ENCODE data around the gene BIRC2. TPM values are rescaled to one million over a fixed set of nuclear protein-coding genes. Genes with fewer than 3 reads are reported as not detected.

The BIRC2 gene
- polyA plus RNA-seq, 4 donors = 22.1 to 68.5 (median 33.7) TPM

- no peak for FAIRE-seq
- Histone ChIP-seq H3K27me3 (ENCODE audit: control insufficient read depth in 3 of 3, insufficient read depth in 3 of 3, low read length in 3 of 3) (no peaks in the 10 kb centered on the region), H3K36me3 (ENCODE audit: control insufficient read depth in 3 of 3, insufficient read depth in 2 of 3, low read depth in 1 of 3, low read length in 3 of 3) (peaks cover 0 to 17% (median 4%) of the 10 kb centered on the region in 3 donors), H3K9me3 (ENCODE audit: control insufficient read depth in 2 of 2, insufficient read depth in 1 of 2, low read depth in 1 of 2, low read length in 1 of 2) (no peaks in the 10 kb centered on the region), H3K4me1 (ENCODE audit: control insufficient read depth in 3 of 3, insufficient read depth in 2 of 3, low read depth in 1 of 3, low read length in 2 of 3) (peaks cover 0 to 21% (median 0%) of the 10 kb centered on the region in 3 donors), H3K4me3 (ENCODE audit: low read depth in 1 of 3, low read length in 3 of 3) (no peak overlapping the region), H3K27ac (ENCODE audit: low read depth in 1 of 3, low read length in 2 of 3) (peak overlapping the region in 1 of 3 donors; percentile 64)
- no peak for DNase-seq
- 62 to 68% (median 66%) methylated on average over 5 of the region's 5 CpGs for WGBS, 3 donors
Measured at GRCh38 chr11:102385085-102386007, 38.3 kb downstream of the BIRC2 start.

- Histone ChIP-seq H3K9me3 (ENCODE audit: control insufficient read depth in 2 of 2, insufficient read depth in 1 of 2, low read depth in 1 of 2, low read length in 1 of 2) (no peaks in the 10 kb centered on the region), H3K36me3 (ENCODE audit: control insufficient read depth in 3 of 3, insufficient read depth in 2 of 3, low read depth in 1 of 3, low read length in 3 of 3) (peaks cover 0 to 19% (median under 1%) of the 10 kb centered on the region in 3 donors), H3K4me1 (ENCODE audit: control insufficient read depth in 3 of 3, insufficient read depth in 2 of 3, low read depth in 1 of 3, low read length in 2 of 3) (peaks cover 0 to 21% (median 0%) of the 10 kb centered on the region in 3 donors), H3K27ac (ENCODE audit: low read depth in 1 of 3, low read length in 2 of 3) (peak overlapping the region in 1 of 3 donors; percentile 64), H3K27me3 (ENCODE audit: control insufficient read depth in 3 of 3, insufficient read depth in 3 of 3, low read length in 3 of 3) (no peaks in the 10 kb centered on the region), H3K4me3 (ENCODE audit: low read depth in 1 of 3, low read length in 3 of 3) (no peak overlapping the region)
- FAIRE-seq = no peak
- WGBS, 3 donors = 59 to 83% (median 75%) methylated on average over 2 of the region's 2 CpGs
- peak; percentile 12 to 56 for DNase-seq
Measured at GRCh38 chr11:102386136-102386734, 39.2 kb downstream of the BIRC2 start.

- Histone ChIP-seq H3K4me3 (ENCODE audit: low read depth in 1 of 3, low read length in 3 of 3) (no peak overlapping the region), H3K36me3 (ENCODE audit: control insufficient read depth in 3 of 3, insufficient read depth in 2 of 3, low read depth in 1 of 3, low read length in 3 of 3) (peaks cover 0 to 27% (median 0%) of the 10 kb centered on the region in 3 donors), H3K27me3 (ENCODE audit: control insufficient read depth in 3 of 3, insufficient read depth in 3 of 3, low read length in 3 of 3) (no peaks in the 10 kb centered on the region), H3K9me3 (ENCODE audit: control insufficient read depth in 2 of 2, insufficient read depth in 1 of 2, low read depth in 1 of 2, low read length in 1 of 2) (no peaks in the 10 kb centered on the region), H3K27ac (ENCODE audit: low read depth in 1 of 3, low read length in 2 of 3) (no peak overlapping the region), H3K4me1 (ENCODE audit: control insufficient read depth in 3 of 3, insufficient read depth in 2 of 3, low read depth in 1 of 3, low read length in 2 of 3) (peaks cover 0 to 21% (median 0%) of the 10 kb centered on the region in 3 donors)
- FAIRE-seq = no peak
- no peak for DNase-seq
- 89 to 92% (median 91%) methylated on average over 8 of the region's 8 CpGs for WGBS, 3 donors
Measured at GRCh38 chr11:102387043-102387781, 40.2 kb downstream of the BIRC2 start.

- Histone ChIP-seq H3K36me3 (ENCODE audit: control insufficient read depth in 3 of 3, insufficient read depth in 2 of 3, low read depth in 1 of 3, low read length in 3 of 3) (peaks cover 3 to 40% (median 6%) of the 10 kb centered on the region in 3 donors), H3K27ac (ENCODE audit: low read depth in 1 of 3, low read length in 2 of 3) (no peak overlapping the region), H3K9me3 (ENCODE audit: control insufficient read depth in 2 of 2, insufficient read depth in 1 of 2, low read depth in 1 of 2, low read length in 1 of 2) (no peaks in the 10 kb centered on the region), H3K4me3 (ENCODE audit: low read depth in 1 of 3, low read length in 3 of 3) (no peak overlapping the region), H3K4me1 (ENCODE audit: control insufficient read depth in 3 of 3, insufficient read depth in 2 of 3, low read depth in 1 of 3, low read length in 2 of 3) (peaks cover 0 to 19% (median 0%) of the 10 kb centered on the region in 3 donors), H3K27me3 (ENCODE audit: control insufficient read depth in 3 of 3, insufficient read depth in 3 of 3, low read length in 3 of 3) (no peaks in the 10 kb centered on the region)
- FAIRE-seq (no peak), DNase-seq (no peak)
- 82 to 92% (median 86%) methylated on average over 4 of the region's 4 CpGs for WGBS, 3 donors
Measured at GRCh38 chr11:102389253-102389652, 42.2 kb downstream of the BIRC2 start.

GRCh38 chr11:102390667-102391465, 43.9 kb downstream of the BIRC2 start:
- DNase-seq (peak; percentile 67 to 74), FAIRE-seq (no peak)
- peaks cover 0 to 5% (median 0%) of the 10 kb centered on the region in 3 donors for H3K4me1 ChIP-seq (ENCODE audit: control insufficient read depth in 3 of 3, insufficient read depth in 2 of 3, low read depth in 1 of 3, low read length in 2 of 3)
- H3K4me3 ChIP-seq (ENCODE audit: low read depth in 1 of 3, low read length in 3 of 3) = no peak overlapping the region
- WGBS, 3 donors = 65 to 69% (median 68%) methylated on average over 12 of the region's 12 CpGs
- no peaks in the 10 kb centered on the region for H3K9me3 ChIP-seq (ENCODE audit: control insufficient read depth in 2 of 2, insufficient read depth in 1 of 2, low read depth in 1 of 2, low read length in 1 of 2)
- peaks cover 6 to 46% (median 9%) of the 10 kb centered on the region in 3 donors for H3K36me3 ChIP-seq (ENCODE audit: control insufficient read depth in 3 of 3, insufficient read depth in 2 of 3, low read depth in 1 of 3, low read length in 3 of 3)
- no peak overlapping the region for H3K27ac ChIP-seq (ENCODE audit: low read depth in 1 of 3, low read length in 2 of 3)
- no peaks in the 10 kb centered on the region for H3K27me3 ChIP-seq (ENCODE audit: control insufficient read depth in 3 of 3, insufficient read depth in 3 of 3, low read length in 3 of 3)

- 87 to 93% (median 92%) methylated on average over 4 of the region's 4 CpGs for WGBS, 3 donors
- peaks cover 6 to 48% (median 9%) of the 10 kb centered on the region in 3 donors for H3K36me3 ChIP-seq (ENCODE audit: control insufficient read depth in 3 of 3, insufficient read depth in 2 of 3, low read depth in 1 of 3, low read length in 3 of 3)
- DNase-seq (no peak), FAIRE-seq (no peak)
- no peak overlapping the region for H3K27ac ChIP-seq (ENCODE audit: low read depth in 1 of 3, low read length in 2 of 3)
- no peaks in the 10 kb centered on the region for H3K9me3 ChIP-seq (ENCODE audit: control insufficient read depth in 2 of 2, insufficient read depth in 1 of 2, low read depth in 1 of 2, low read length in 1 of 2)
- no peak overlapping the region for H3K4me3 ChIP-seq (ENCODE audit: low read depth in 1 of 3, low read length in 3 of 3)
- peaks cover 0 to 5% (median 0%) of the 10 kb centered on the region in 3 donors for H3K4me1 ChIP-seq (ENCODE audit: control insufficient read depth in 3 of 3, insufficient read depth in 2 of 3, low read depth in 1 of 3, low read length in 2 of 3)
- H3K27me3 ChIP-seq (ENCODE audit: control insufficient read depth in 3 of 3, insufficient read depth in 3 of 3, low read length in 3 of 3) = no peaks in the 10 kb centered on the region
Measured at GRCh38 chr11:102391549-102392237, 44.7 kb downstream of the BIRC2 start.

- Histone ChIP-seq H3K9me3 (ENCODE audit: control insufficient read depth in 2 of 2, insufficient read depth in 1 of 2, low read depth in 1 of 2, low read length in 1 of 2) (no peaks in the 10 kb centered on the region), H3K36me3 (ENCODE audit: control insufficient read depth in 3 of 3, insufficient read depth in 2 of 3, low read depth in 1 of 3, low read length in 3 of 3) (peaks cover 6 to 48% (median 9%) of the 10 kb centered on the region in 3 donors), H3K27me3 (ENCODE audit: control insufficient read depth in 3 of 3, insufficient read depth in 3 of 3, low read length in 3 of 3) (no peaks in the 10 kb centered on the region), H3K4me3 (ENCODE audit: low read depth in 1 of 3, low read length in 3 of 3) (no peak overlapping the region), H3K27ac (ENCODE audit: low read depth in 1 of 3, low read length in 2 of 3) (no peak overlapping the region), H3K4me1 (ENCODE audit: control insufficient read depth in 3 of 3, insufficient read depth in 2 of 3, low read depth in 1 of 3, low read length in 2 of 3) (no peaks in the 10 kb centered on the region)
- no peak for FAIRE-seq
- WGBS, 3 donors = 98 to 100% (median 100%) methylated on average over 2 of the region's 2 CpGs
- DNase-seq = no peak
Measured at GRCh38 chr11:102393272-102393730, 46.3 kb downstream of the BIRC2 start.

All from small intestine (tissue), 7 donors.